NCI-H345 treated with DMSO at 0.1 percent for 48 hours (cell line): ENCODE data around the gene ARID1B.

Experiments used
- DNase-seq: peaks from one replicate; lab custom pipeline; 2025; ENCODE audit not compliant: unreplicated experiment; lab: John Stamatoyannopoulos, UW

ARID1B gene

GRCh38 chr6:156901309-156902019, 124.3 kb downstream of the ARID1B start:
- no peak for DNase-seq

DNA sequence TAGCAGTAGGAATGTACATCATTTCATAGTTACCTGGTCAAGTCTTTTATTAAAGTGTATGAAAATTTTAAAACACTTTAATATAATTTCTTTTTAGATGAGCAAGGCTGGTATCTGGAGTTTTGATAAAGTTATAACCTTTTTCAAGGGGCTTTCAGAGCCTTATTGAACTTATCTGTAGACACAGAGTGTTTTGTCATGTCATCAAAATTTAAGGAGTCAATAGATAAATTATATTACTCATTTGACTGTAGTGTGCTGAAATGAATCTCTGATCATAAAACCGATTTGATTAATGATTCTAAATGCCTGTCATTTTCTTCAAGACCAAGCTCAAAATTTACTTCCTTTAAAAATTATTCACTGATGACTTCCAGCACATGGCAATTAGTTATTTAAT, 125.6 kb downstream of the ARID1B start:
- DNase-seq = no peak

DNA sequence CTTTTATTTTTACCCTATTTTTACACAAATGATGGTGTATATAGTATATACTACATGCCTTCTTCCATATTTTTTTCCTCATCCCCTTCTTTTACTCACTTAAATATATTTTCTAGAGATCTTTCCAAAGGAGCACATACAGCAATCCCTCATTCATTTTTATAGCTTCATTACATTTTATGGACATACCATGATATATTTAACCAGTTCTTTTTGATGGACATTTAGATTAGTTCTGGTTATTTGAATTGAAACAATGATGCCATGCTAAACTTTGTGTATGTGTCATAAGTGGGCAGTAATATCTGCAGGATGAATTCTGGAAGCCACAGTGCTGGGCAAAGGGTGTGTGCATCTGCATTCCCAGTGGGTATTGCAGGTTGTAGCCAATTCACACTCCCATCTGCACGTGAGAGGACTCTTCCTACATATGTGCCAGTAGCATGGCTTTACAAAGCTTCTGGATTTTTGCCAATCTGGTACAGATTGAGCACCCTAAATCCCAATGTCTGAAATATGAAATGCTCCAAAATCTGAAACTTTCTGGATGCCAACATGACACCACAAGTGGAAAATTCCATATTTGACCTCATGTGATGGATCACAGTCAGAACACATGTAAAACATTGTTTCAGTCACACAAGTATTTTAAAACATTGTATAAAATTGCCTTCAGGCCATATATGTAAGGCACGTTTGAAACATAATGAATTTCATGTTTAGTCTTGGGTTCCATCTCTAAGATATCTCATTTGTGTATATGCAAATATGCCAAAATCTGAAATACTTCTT, 127.2 kb downstream of the ARID1B start:
- DNase-seq = no peak

DNA sequence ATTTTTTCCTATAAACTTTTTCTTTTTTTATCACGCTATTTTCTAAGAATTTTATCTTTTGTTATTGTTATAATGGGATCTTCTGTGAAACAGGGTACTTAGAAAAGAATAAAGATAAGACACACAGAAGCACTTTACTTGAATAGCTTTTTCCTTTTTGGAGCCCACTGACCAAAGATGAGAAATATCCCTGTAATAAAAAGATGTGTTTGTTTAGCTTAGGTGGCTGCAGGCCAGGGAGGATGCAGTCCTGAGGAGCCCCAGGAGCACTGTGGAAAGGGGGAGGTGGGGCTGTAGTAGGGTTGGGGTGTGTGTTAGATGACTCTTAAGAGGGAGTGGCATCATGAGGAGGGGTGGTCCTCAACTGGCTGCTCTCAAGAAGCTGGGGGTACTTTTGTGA, 128.6 kb downstream of the ARID1B start:
- DNase-seq = no peak

DNA sequence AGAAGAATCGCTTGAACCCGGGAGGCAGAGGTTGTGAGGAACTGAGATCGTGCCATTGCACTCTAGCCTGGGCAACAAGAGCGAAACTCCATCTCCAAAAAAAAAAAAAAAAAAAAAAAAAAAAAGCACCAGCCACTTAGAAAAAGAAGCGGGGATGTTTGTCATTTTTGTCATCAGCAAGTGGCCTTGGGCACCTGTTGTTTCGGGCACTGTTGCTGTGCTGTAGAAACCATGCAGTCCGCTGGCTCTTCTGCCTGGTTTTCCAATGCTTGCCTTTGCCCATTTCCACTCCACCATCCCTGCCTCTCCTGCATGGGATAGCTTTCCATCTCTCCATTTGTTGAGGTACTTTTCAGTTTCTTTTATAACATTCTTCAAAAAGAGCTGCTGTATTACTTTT, 129.3 kb downstream of the ARID1B start:
- DNase-seq = no peak

DNA sequence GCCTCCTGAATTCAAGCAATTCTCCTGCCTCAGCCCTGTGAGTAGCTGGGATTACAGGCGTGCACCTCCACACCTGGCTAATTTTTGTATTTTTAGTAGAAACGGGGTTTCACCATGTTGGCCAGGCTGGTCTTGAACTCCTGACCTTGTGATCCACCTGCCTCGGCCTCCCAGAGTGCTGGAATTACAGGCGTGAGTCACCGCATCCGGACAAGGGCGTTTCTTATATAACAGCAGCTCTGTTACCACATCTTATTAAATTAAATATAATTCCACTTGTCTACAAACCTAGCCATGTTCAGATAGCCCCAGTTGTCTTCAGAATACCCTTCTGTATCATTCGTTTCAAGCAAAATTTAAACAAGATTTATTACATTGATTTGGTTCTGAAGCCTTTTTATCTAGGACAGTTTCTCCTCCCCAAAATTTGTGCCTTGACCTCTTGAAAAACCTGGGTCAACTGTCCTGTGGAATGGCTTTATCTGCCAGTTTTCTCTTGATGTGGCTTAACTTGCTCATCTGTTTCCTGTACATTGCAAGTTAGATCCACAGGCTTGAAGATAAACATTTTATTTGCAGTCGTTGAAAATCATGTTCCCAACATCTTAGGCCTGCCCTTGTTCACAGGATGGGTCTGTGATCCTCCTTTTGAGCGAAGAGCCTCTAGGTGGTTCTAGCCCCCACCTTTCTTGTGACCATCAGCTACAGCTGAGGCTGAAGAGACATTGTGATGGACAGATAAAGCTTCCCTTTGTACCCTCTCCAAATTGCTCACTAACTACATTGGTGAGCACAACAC, 132.2 kb downstream of the ARID1B start:
- DNase-seq = no peak

DNA sequence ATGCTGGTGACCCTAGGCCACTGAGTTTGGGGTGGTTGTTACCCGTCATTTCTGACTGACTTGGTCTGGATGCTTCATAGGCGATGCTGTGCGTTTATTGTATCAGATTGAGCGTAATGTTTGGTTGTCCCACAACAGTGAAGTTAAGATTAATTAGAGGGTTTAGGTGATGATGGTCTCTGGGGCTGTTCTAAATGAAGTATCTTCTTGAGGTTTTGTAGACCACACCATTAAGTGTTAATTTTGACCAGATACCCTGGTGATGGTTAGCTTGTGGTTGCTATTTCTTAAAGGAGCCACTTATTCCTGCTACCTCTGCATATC, 132.8 kb downstream of the ARID1B start:
- DNase-seq = no peak

- no peak for DNase-seq
Measured at GRCh38 chr6:156910938-156911337, 133.8 kb downstream of the ARID1B start.

- DNase-seq = no peak
Measured at GRCh38 chr6:156911581-156911980, 134.4 kb downstream of the ARID1B start.

GRCh38 chr6:156912431-156912830, 135.3 kb downstream of the ARID1B start:
- DNase-seq = no peak

- no peak for DNase-seq
Measured at GRCh38 chr6:156914181-156914580, 137.0 kb downstream of the ARID1B start.

DNA sequence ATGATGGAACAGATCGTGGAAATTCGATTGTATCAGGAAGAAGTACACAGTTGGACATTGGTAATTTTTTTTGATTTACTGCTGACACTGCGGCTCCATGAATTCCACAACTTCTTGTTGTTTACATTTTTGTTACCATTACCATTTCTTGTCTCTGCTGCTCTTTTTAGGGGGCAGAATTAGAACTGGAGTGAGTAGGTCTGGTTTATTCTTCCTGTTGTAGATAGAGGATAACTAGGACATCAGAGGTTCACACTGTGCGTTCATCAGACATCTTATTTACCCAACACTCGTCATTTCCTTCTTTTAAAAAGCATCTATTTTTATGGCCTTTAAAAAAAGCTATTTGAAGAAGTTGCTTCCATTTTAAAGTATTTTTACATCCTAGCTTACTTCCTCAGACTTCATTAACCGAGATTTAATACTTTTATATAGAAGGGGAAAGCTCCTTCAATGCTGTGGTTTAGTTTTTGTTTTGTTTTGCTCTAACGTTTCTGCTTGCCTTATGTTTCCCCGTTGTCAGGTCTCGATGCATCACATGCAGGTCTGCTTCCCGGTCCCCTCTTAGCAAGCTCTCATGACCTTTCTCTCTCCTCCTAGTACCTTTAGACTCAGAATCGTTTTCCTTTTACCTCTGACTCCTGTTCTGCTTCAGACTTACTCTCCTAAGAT, 139.1 kb downstream of the ARID1B start:
- no peak for DNase-seq

DNA sequence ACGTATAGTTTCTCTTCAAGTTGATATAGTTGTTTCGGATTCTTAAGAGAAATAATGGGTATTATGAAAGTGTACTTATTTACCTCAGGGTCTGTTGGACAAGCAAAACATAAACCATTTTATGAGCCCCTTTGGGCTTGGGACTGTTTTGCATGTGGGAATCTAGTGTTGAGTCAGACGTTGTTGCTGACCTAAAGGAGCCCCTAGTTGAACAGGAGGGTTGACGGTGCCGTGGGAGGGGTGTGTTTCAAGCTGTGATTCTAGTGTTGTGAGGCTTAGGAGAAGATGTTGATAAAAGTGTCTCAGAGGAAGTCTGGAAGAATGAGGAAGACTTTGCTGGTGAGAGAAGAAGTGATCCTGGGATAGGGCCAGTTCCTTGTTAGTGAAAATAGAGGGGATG, 140.0 kb downstream of the ARID1B start:
- DNase-seq = no peak

- no peak for DNase-seq
Measured at GRCh38 chr6:156918647-156919046, 141.5 kb downstream of the ARID1B start.

GRCh38 chr6:156919370-156919769, 142.2 kb downstream of the ARID1B start:
- no peak for DNase-seq

DNA sequence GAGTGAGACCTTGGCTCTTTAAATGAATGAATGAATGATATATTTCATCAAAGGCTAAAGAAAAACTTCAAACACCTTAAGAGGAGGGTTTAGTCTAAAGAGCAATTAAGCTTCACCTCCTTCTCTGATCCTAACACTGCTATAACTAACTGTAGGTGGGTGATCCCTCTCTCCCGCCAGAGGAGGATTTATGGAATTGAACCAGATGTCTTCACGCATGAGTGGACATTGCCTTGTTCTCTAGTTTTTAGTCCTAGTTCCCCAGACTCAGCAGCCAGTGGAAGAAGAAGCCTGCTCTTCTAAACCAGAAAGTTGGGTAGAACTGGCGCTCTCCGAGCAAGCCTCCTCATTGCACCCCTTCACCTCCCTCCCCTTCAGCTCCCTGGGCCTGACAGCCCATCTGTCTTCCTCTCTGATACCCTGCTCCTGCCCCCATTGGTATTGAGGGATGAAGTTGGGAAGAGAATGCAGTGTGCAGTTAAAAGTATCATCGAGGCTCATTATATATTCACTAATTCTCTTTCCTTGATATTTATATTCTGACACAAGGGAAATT, 142.7 kb downstream of the ARID1B start:
- no peak for DNase-seq

- DNase-seq = no peak
Measured at GRCh38 chr6:156924246-156924645, 147.1 kb downstream of the ARID1B start.

DNA sequence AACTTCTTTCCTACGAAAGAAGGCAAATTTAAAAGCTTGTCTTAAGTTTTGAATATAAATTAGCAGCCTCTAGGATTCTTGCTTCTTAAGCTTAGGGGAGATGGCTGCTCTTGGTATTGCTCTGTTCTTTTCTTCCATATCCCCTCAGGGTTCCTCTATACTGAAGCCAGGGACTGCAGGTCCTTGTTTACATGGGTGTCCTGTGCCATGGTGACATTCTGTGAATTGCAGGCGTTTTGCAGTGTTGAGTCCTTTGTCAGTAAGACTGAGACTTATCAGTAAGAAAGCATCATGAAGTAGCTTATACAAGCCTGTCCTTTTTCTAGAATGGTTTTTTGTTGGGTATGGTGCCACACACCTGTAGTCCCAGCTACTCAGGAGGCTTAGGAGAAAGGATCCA, 147.8 kb downstream of the ARID1B start:
- DNase-seq = no peak

- DNase-seq = no peak
Measured at GRCh38 chr6:156925718-156926607, 148.8 kb downstream of the ARID1B start.

DNA sequence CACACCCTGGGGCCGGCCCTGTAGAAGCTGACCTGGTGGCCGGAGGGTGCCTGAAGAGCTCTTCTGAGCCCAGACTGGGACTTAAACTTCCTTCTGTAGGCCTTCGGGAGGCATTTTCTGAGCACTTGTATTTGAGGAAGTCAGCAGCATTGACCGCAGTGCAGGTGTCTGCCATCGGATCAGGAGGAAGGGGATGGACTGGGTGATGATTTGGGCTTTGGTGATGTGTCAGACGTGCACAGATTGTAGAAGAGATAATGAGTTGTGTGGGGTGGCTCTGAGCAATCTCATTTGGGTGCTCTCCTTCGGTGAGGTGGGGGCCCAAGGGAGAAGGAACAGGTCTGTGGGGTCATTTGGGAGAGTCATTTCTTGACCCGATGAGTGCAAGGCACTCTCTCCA, 150.9 kb downstream of the ARID1B start:
- DNase-seq = no peak
